ENCODE results near the gene CD79B.
"Not testable (repeated sequence)": the region's sequence is repeated elsewhere in the genome, so short reads cannot be mapped to it uniquely, and the experiment has no call there.

CD79B gene

DNA sequence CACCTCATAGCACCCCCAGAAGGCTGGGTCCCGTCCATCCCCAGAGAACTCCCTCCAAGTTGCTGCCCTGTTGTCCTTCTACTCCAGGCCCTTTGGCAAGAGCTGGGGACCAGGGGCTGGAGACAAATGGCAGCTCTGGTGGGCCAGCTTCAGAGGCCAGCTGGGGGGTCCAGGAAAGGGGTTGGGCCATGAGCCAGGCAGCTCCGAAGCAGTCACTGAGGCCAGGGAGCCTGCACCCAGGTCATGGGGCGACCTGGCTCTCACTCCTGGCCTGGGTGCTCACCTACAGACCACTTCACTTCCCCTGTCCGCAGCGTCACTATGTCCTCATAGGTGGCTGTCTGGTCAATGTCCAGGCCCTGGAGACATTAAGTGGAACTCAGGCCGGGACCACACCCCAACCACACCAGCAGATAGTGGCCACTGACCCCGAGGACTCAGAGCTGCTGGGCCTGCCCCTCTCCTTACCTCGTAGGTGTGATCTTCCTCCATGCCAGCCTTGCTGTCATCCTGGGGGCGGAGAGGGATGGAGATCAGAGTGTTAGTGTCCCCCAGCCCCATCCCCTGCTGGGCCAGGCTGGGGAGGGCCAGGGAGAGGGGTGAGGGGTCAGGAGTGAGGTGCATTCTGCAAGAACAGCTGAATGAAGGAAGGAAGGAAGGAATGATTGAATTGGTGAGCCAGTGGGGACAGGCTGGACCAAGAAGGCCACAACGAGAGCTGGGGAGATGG is 3.0 kb downstream of the CD79B start:
- no peak for TF ChIP-seq CTCF (IDR thresholded peaks at IDR 0.05; ENCODE audit: low read depth, low read length)
- TF ChIP-seq MYC (IDR thresholded peaks at IDR 0.05; ENCODE audit: low read depth, low read length) = no peak
- TF ChIP-seq POLR2A (IDR thresholded peaks at IDR 0.05; ENCODE audit: extremely low read depth, insufficient read length) = no peak
- TF ChIP-seq MAX (IDR thresholded peaks at IDR 0.05; ENCODE audit: low read depth, low read length) = no peak
- no peak overlapping the region for H3K4me3 ChIP-seq (ENCODE audit: low read depth, low read length)

DNA sequence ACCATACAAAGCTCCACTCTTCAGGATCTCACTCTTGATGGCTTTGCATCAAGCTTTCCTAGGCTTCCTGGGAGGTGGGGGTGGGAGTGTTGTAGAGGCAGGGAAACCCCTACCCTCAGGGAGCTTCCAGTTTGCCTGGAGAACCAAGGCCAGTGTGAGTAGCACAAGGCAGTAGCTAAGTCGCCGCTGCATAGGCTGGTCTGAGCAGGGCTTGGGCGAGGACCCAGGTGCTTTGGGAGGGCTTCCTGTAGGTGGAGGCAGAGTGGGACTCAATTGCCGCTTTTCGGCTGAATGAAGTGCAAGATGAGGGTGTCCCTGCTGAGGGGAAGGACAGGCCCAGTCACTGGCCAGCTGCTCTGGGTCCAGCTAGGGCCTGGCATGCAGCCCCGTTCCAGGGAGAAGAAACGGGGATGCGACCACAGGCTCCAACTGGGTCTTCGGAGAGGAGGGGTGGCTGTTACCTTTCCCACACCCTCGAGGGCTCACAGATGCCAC is 3.9 kb downstream of the CD79B start:
- TF ChIP-seq MYC (IDR thresholded peaks at IDR 0.05; ENCODE audit: low read depth, low read length) = no peak
- no peak for TF ChIP-seq CTCF (IDR thresholded peaks at IDR 0.05; ENCODE audit: low read depth, low read length)
- TF ChIP-seq POLR2A (IDR thresholded peaks at IDR 0.05; ENCODE audit: extremely low read depth, insufficient read length) = no peak
- no peak for TF ChIP-seq MAX (IDR thresholded peaks at IDR 0.05; ENCODE audit: low read depth, low read length)
- no peak overlapping the region for H3K4me3 ChIP-seq (ENCODE audit: low read depth, low read length)
- no peak for DNase-seq (ENCODE audit: low read depth)

More for the DNA sequence above, 3.0 kb downstream of the CD79B start:
- no peak for DNase-seq (ENCODE audit: low read depth)

- H3K4me3 ChIP-seq (ENCODE audit: low read depth, low read length) = no peak overlapping the region
- DNase-seq (ENCODE audit: low read depth) = no peak
- no peak for TF ChIP-seq MAX (IDR thresholded peaks at IDR 0.05; ENCODE audit: low read depth, low read length)
- TF ChIP-seq POLR2A (IDR thresholded peaks at IDR 0.05; ENCODE audit: extremely low read depth, insufficient read length) = no peak
- no peak for TF ChIP-seq MYC (IDR thresholded peaks at IDR 0.05; ENCODE audit: low read depth, low read length)
- no peak for TF ChIP-seq CTCF (IDR thresholded peaks at IDR 0.05; ENCODE audit: low read depth, low read length)
Observed at GRCh38 chr17:63927464-63928171, 4.5 kb downstream of the CD79B start.

DNA sequence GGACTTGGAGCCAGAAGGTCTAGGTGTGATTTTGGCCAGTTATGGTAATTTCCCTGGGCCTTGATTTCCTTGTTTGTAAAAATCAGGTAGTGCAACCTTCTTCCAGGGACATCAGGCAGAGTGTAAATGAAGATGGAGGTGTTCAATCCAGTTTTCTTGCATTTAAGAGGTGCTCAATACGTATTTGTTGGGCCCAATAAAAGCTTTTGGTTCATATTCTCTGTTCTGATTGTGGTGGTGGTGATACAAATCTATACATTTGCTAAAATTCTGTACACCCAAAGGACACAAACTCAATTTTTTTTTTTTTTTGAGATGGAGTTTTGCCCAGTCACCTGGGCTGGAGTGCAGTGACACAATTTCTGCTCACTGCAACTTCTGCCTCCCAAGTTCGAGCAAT is 6.0 kb downstream of the CD79B start:
- TF ChIP-seq MYC (IDR thresholded peaks at IDR 0.05; ENCODE audit: low read depth, low read length) (no peak), MAX (IDR thresholded peaks at IDR 0.05; ENCODE audit: low read depth, low read length) (no peak), POLR2A (IDR thresholded peaks at IDR 0.05; ENCODE audit: extremely low read depth, insufficient read length) (no peak), CTCF (IDR thresholded peaks at IDR 0.05; ENCODE audit: low read depth, low read length) (no peak)
- DNase-seq (ENCODE audit: low read depth) = no peak
- H3K4me3 ChIP-seq (ENCODE audit: low read depth, low read length) = no peak overlapping the region

DNA sequence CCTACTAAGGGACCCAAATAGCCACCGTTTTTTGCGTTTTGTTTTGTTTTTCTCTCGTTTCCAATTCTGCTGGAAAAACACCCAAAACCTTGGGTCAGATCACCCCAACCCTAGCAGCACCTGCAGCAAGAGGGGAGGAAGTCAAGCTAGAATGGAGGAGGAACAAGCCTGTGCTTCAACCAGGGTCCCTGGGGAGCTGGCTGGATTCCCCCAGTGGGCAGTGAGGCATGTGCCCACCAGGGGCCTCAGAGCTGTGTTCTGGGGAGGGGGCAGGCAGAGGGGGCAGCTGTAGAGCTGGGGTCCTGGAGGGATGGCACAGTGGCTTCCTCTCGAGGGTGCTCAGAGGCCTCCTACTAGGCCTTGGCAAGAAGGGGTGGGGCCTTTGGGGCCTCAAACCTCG is 6.5 kb downstream of the CD79B start:
- H3K4me3 ChIP-seq (ENCODE audit: low read depth, low read length) = no peak overlapping the region
- TF ChIP-seq MYC (IDR thresholded peaks at IDR 0.05; ENCODE audit: low read depth, low read length) (no peak), CTCF (IDR thresholded peaks at IDR 0.05; ENCODE audit: low read depth, low read length) (no peak)
- peak; percentile 55 for DNase-seq (ENCODE audit: low read depth)

GRCh38 chr17:63922402-63922801 is 9.7 kb downstream of the CD79B start:
- not testable (repeated sequence) for H3K4me3 ChIP-seq (ENCODE audit: low read depth, low read length); DNase-seq (ENCODE audit: low read depth)

GRCh38 chr17:63920779-63921178 is 11.4 kb downstream of the CD79B start:
- not testable (repeated sequence) for H3K4me3 ChIP-seq (ENCODE audit: low read depth, low read length); DNase-seq (ENCODE audit: low read depth)

- DNase-seq (ENCODE audit: low read depth); H3K4me3 ChIP-seq (ENCODE audit: low read depth, low read length): not testable (repeated sequence)
Observed at GRCh38 chr17:63920050-63920449, 12.1 kb downstream of the CD79B start.

All from NB4 (cell line).